ENCODE data around the gene OR6M1. TPM values are rescaled to one million over a fixed set of nuclear protein-coding genes. Genes with fewer than 3 reads are reported as not detected.

Gene OR6M1
- total and polyA plus RNA-seq, 2 donors (not counting 3 experiments of a cell fraction or from before 2014, with no cell fraction given): not detected

DNA sequence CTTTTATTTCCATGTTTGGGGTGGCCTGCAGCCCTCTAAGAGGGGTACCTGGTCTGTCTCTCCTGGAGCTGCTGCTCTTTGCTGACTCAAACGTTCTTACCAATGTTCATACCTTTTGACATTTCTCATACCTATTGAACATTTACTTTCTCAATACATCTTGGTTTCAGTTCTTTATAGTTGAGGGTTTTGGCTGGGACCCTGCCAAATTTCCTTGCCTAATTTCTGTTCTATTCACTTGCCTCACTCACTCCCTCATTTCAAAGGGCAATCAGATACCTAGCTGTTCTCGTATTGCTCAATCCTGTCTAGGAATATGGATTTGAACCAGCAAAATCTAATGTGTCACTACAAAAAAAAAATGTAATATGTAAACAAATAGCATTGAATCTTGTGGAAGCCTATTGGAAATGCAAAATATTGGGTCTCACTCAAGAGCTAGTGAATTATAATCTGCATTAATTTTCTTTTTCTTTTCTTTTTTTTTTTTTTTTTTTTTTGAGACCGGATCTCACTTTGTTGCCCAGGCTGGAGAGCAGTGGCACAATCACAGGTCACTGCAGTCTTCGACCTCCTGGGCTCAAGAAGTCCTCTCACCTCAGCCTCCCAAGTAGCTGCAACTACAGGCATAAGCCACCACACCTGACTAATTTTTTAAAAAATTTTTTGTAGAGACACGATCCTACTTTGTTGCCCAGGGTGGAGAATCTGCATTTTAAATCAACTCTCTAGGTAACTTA lies 7.5 kb downstream of the OR6M1 start:
- intact Hi-C loops (cut with micrococcal nuclease): no loop called here
- FAIRE-seq (no peak), DNase-seq (ENCODE audit: low read depth, low spot score) (no peak)
- Histone ChIP-seq H3K27me3 (ENCODE audit: control insufficient read depth in 2 of 2, insufficient read depth in 2 of 2, low read length in 2 of 2) (no peaks in the 10 kb centered on the region), H3K4me3 (replicated peaks in 1 of 3; ENCODE audit: insufficient read depth in 1 of 3, low read depth in 1 of 3, low read length in 3 of 3) (no peak overlapping the region), H3K4me1 (ENCODE audit: control insufficient read depth, extremely low read depth, insufficient read depth, low read length) (no peaks in the 10 kb centered on the region), H3K9me1 (replicated peaks; ENCODE audit: control insufficient read depth, extremely low read depth, insufficient read depth, low read length) (no peaks in the 10 kb centered on the region), H4K20me1 (replicated peaks; ENCODE audit: control insufficient read depth, extremely low read depth, insufficient read depth, low read length) (no peaks in the 10 kb centered on the region), H2AFZ (ENCODE audit: low read depth, low read length) (no peak overlapping the region), H3K79me2 (ENCODE audit: control insufficient read depth, insufficient read depth, low read length) (no peaks in the 10 kb centered on the region), H3K9me3 (replicated peaks; ENCODE audit: control insufficient read depth, insufficient read depth, low read length) (no peaks in the 10 kb centered on the region), H3K27ac (ENCODE audit: insufficient read depth, low read depth, low read length) (no peak overlapping the region), H3K4me2 (ENCODE audit: insufficient read depth, low read length) (no peak overlapping the region), H3K9ac (replicated peaks; ENCODE audit: extremely low read depth, insufficient read depth, low read length) (no peak overlapping the region), H3K36me3 (ENCODE audit: control insufficient read depth in 2 of 2, extremely low read depth in 1 of 2, insufficient read depth in 2 of 2, low read length in 2 of 2) (no peaks in the 10 kb centered on the region)
- POLR2A ChIA-PET: no interaction called here
- no peak for TF ChIP-seq POLR2AphosphoS5 (IDR thresholded peaks at IDR 0.05; ENCODE audit: insufficient read depth, low read depth, low read length)
- TF ChIP-seq FOS (IDR thresholded peaks at IDR 0.05; ENCODE audit: borderline replicate concordance, insufficient read depth, low read length): no peak
- TF ChIP-seq, protein P1, sequence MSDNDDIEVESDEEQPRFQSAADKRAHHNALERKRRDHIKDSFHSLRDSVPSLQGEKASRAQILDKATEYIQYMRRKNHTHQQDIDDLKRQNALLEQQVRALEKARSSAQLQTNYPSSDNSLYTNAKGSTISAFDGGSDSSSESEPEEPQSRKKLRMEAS (IDR thresholded peaks at IDR 0.05; ENCODE audit: insufficient read depth, insufficient read length): no peak
- no peak for TF ChIP-seq EZH2 (IDR thresholded peaks at IDR 0.05; ENCODE audit: borderline replicate concordance, low read depth, low read length, severe bottlenecking)
- TF ChIP-seq POLR2A (IDR thresholded peaks at IDR 0.05; ENCODE audit: low read depth, low read length): no peak
- no peak for TF ChIP-seq GATA2 (IDR thresholded peaks at IDR 0.05; ENCODE audit: insufficient read depth, insufficient read length, low read depth, low read length)
- no peak for TF ChIP-seq CTCF (IDR thresholded peaks at IDR 0.05; ENCODE audit: extremely low read depth in 1 of 2, insufficient read depth in 1 of 2, low read depth in 1 of 2, low read length in 2 of 2)
- no peak for TF ChIP-seq JUN (IDR thresholded peaks at IDR 0.05; ENCODE audit: borderline replicate concordance, insufficient read depth, insufficient read length, low read depth)
- no peak for TF ChIP-seq MYC (IDR thresholded peaks at IDR 0.05; ENCODE audit: low read depth, low read length)
- dilution Hi-C loops (cut with MboI; ENCODE audit: extremely low pct_ligation_motif_present, low sequenced_read_pairs): no loop called here
- CTCF ChIA-PET: no interaction called here
- BruUV-seq (replicated peaks): no TSS peak
